Measurements from ENCODE around the gene RSAD1. TPM values are rescaled to one million over a fixed set of nuclear protein-coding genes. Genes with fewer than 3 reads are reported as not detected.
"Not testable (repeated sequence)": the region's sequence is repeated elsewhere in the genome, so short reads cannot be mapped to it uniquely, and the experiment has no call there.

Gene RSAD1
- total RNA-seq, 1 donor = 25.8 TPM

GRCh38 chr17:50472286-50472685 lies 6.4 kb upstream of the RSAD1 start:
- TF ChIP-seq, protein P1, sequence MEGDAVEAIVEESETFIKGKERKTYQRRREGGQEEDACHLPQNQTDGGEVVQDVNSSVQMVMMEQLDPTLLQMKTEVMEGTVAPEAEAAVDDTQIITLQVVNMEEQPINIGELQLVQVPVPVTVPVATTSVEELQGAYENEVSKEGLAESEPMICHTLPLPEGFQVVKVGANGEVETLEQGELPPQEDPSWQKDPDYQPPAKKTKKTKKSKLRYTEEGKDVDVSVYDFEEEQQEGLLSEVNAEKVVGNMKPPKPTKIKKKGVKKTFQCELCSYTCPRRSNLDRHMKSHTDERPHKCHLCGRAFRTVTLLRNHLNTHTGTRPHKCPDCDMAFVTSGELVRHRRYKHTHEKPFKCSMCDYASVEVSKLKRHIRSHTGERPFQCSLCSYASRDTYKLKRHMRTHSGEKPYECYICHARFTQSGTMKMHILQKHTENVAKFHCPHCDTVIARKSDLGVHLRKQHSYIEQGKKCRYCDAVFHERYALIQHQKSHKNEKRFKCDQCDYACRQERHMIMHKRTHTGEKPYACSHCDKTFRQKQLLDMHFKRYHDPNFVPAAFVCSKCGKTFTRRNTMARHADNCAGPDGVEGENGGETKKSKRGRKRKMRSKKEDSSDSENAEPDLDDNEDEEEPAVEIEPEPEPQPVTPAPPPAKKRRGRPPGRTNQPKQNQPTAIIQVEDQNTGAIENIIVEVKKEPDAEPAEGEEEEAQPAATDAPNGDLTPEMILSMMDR (IDR thresholded peaks at IDR 0.05; ENCODE audit: insufficient read depth, low read length) = no peak
- no peak overlapping the region for H3K4me3 ChIP-seq (ENCODE audit: low read depth, low read length)
- no peak for DNase-seq (ENCODE audit: low read depth)

GRCh38 chr17:50472761-50473161 lies 5.9 kb upstream of the RSAD1 start:
- TF ChIP-seq, protein P1 (IDR thresholded peaks at IDR 0.05; ENCODE audit: insufficient read depth, low read length) = peak; percentile 50
- peak; percentile 40 for DNase-seq (ENCODE audit: low read depth)
- H3K4me3 ChIP-seq (ENCODE audit: low read depth, low read length) = not testable (repeated sequence)

GRCh38 chr17:50473901-50474300 lies 4.8 kb upstream of the RSAD1 start:
- no peak overlapping the region for H3K4me3 ChIP-seq (ENCODE audit: low read depth, low read length)
- TF ChIP-seq, protein P1 (IDR thresholded peaks at IDR 0.05; ENCODE audit: insufficient read depth, low read length) = no peak
- no peak for DNase-seq (ENCODE audit: low read depth)

- TF ChIP-seq, protein P1 (IDR thresholded peaks at IDR 0.05; ENCODE audit: insufficient read depth, low read length) = no peak
- DNase-seq (ENCODE audit: low read depth) = no peak
- H3K4me3 ChIP-seq (ENCODE audit: low read depth, low read length) = no peak overlapping the region
Observed at GRCh38 chr17:50474523-50474922, 4.1 kb upstream of the RSAD1 start.

DNA sequence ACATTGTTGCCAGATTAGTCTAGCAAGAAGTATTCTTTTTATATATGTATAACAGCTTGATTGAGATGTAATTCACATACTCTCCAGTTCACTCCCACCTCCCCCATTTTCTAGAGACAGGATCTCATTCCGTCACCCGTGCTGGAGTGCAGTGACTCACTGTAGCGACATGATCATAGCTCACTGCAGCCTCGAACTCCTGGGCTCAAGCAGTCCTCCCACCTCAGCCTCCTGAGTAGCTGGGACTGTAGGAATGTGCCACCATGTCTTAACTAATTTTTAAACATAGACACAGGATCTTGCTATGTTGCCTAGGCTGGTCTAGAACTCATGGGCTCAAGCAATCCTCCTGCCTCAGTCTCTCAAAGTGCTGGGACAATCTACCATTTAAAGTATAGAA lies 3.3 kb upstream of the RSAD1 start:
- TF ChIP-seq, protein P1 (IDR thresholded peaks at IDR 0.05; ENCODE audit: insufficient read depth, low read length) = no peak
- no peak overlapping the region for H3K4me3 ChIP-seq (ENCODE audit: low read depth, low read length)
- no peak for DNase-seq (ENCODE audit: low read depth)

GRCh38 chr17:50475775-50476544 lies 2.7 kb upstream of the RSAD1 start:
- H3K4me3 ChIP-seq (ENCODE audit: low read depth, low read length); DNase-seq (ENCODE audit: low read depth): not testable (repeated sequence)

- DNase-seq (ENCODE audit: low read depth) = no peak
Observed at GRCh38 chr17:50476545-50477315, 1.9 kb upstream of the RSAD1 start.

More at GRCh38 chr17:50476545-50477315, 1.9 kb upstream of the RSAD1 start:
- TF ChIP-seq, protein P1 (IDR thresholded peaks at IDR 0.05; ENCODE audit: insufficient read depth, low read length) = no peak
- no peak overlapping the region for H3K4me3 ChIP-seq (ENCODE audit: low read depth, low read length)
